Islet precursor cell (in vitro differentiated cells): ENCODE results near the gene ZNF280D.
"Not testable (repeated sequence)": the region's sequence is repeated elsewhere in the genome, so short reads cannot be mapped to it uniquely, and the experiment has no call there.

ENCODE experiments used
- DNase-seq: peaks from one replicate; pipeline ENCODE4 v3.0.0-alpha.2; 2018

ZNF280D gene, protein sequence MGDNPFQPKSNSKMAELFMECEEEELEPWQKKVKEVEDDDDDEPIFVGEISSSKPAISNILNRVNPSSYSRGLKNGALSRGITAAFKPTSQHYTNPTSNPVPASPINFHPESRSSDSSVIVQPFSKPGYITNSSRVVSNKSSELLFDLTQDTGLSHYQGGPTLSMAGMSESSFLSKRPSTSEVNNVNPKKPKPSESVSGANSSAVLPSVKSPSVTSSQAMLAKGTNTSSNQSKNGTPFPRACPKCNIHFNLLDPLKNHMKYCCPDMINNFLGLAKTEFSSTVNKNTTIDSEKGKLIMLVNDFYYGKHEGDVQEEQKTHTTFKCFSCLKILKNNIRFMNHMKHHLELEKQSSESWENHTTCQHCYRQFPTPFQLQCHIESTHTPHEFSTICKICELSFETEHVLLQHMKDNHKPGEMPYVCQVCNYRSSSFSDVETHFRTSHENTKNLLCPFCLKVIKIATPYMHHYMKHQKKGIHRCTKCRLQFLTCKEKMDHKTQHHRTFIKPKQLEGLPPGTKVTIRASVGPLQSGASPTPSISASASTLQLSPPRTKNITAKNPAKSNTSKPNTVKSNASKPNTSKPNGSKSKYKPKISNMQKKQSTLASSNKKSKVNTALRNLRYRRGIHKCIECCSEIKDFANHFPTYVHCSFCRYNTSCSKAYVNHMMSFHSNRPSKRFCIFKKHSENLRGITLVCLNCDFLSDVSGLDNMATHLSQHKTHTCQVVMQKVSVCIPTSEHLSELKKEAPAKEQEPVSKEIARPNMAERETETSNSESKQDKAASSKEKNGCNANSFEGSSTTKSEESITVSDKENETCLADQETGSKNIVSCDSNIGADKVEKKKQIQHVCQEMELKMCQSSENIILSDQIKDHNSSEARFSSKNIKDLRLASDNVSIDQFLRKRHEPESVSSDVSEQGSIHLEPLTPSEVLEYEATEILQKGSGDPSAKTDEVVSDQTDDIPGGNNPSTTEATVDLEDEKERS

DNA sequence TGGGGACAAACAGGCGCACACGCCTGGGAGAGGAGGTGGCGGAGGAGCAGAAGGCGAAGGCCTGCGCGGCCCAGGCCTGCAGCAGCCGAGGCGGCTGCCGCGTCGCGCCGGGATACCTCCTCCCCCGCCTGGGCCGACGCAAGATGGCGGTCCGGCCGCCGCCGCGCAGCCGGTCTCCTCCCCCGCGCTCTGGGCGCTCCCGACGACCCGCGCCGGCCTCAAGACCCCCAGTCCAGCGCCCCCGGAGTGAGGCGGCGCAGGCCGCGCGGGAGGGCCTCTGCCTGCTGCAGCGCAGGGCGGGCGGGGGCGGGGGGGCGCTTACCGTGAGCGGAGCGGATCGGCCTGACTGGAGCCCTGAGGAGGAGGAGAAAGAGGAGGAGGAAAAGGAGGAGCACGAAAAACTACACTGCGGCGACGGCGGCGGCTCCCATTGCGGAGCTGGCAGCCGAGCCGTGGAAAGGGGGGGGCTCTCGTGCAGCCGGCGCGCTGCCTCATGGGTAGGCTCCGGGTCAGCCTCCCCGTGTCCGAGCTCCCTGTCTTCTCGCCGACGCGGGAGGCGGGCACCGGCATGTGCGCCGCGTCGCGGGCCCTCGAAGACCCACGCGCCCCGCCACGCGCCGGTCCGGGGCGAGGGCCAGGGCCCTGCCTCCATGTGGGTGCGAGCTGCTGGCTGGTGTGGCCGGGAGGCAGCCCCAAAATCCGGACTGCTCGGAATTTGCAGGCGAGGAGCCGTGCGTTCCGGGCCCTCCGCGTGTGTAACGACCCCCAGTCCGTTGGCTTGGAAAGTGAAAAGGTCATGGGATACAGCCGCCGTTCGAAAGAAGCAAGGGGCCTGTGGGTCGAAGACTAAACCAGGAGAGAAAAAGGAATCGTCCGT is at the start of gene ZNF280D:
ZNF280D (minus strand) TSS at position 374 of the 877 bp plus-strand sequence. CDS start 26,400 bp downstream, outside the sequence.
- DNase-seq, result no peak

DNA sequence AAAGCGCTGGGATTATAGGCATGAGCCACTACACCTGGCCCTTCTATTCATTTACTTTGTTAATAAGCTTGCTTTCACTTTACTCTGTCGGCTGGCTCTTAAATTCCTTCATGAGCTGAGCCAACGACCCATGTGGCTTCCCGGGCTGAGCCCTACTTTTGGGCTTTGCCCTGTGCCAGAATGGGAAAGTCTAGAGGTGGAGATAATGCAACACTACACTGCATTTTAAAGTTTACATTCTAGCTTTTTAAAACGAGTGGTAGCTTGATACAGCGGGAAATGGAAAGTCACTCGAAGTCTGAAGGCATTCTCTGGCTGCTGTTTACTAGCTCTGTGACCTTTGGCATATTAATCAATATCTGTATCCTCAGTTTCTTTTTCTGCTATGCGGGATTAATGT is 49.0 kb upstream of the ZNF280D start:
- no peak for DNase-seq

- no peak for DNase-seq
Measured at GRCh38 chr15:56781666-56782065, 48.4 kb upstream of the ZNF280D start.

DNA sequence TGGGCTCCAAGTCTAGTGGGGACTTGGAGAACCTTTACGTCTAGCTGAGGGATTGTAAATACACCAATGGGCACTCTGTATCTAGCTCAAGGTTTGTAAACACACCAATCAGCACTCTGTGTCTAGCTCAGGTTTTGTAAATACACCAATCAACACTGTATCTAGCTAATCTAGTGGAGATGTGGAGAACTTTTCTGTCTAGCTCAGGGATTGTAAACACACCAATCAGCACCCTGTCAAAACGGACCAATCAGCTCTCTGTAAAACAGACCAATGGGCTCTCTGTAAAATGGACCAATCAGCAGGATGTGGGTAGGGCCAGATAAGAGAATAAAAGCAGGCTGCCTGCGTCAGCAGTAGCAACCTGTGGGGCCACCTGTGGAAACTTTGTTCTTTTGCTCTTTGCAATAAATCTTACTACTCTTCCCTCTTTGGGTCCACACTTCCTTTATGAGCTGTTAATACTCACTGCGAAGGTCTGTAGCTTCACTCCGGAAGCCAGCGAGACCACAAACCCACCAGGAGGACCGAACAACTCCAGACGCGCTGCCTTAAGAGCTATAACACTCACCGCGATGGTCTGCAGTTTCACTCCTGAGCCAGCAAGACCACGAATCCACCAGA is 46.9 kb upstream of the ZNF280D start:
- DNase-seq, result not testable (repeated sequence)

- not testable (repeated sequence) for DNase-seq
Measured at GRCh38 chr15:56779449-56779848, 46.1 kb upstream of the ZNF280D start.

DNA sequence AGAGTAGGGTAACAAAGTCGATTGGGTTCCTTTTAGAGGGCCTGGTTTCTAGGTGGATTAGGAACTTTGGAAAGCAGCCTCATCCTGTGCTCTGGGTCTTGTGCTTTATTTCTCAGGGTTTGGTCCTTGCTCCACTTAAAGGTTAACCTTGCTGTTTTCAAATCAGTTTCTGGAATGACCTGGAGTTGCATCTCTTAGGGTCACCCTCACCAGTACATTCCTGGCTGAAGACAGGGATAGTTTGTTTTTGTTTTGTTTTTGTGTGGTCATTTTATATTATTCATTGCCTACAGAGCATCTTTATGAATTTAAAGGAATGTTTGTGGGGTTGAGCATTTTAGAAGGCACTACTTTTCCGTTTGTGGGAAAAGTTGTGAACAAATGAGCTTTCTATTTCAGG is 45.5 kb upstream of the ZNF280D start:
- DNase-seq, result no peak

- DNase-seq, result no peak
Measured at GRCh38 chr15:56776839-56777238, 43.5 kb upstream of the ZNF280D start.

- no peak for DNase-seq
Measured at GRCh38 chr15:56775641-56776040, 42.3 kb upstream of the ZNF280D start.

GRCh38 chr15:56774356-56774755 is 41.0 kb upstream of the ZNF280D start:
- DNase-seq, result no peak

DNA sequence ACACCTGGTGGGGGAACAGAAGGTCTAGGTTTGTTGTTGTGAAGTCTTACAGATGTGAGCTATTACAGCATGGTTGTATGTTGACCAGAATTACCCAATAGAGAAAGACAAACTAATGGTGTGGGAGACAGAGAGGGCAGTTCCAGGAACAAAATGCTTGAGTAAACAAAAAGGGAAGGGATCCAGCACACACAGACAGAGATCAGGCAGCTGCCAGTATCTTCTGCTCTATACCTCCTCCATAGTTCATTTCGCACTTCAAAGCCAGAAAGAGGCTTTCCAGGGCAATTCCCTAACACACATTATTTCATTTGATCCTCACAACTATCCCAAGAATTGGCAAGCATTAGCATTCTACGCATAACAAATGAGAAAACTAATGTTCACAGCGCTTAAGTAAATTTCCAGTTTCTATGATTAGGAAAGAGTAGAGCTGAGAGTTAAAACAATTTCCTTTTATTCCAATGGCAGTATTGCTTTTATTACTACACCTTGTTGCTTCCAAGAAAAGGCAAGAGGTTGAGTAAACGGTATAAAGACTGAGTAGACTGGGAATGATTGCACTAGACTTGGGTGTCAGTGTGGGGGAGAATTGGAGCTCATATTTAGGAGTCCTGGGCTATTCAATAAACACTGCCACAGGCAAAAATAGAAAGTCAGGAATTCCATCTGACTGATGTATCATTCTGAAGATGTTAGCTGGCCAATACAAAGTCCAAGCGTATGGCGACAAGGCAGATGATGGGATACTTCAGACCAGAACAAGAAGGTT is 39.7 kb upstream of the ZNF280D start:
- no peak for DNase-seq

- DNase-seq, result no peak
Measured at GRCh38 chr15:56770173-56770572, 36.9 kb upstream of the ZNF280D start.

GRCh38 chr15:56767315-56767714 is 34.0 kb upstream of the ZNF280D start:
- DNase-seq, result no peak

DNA sequence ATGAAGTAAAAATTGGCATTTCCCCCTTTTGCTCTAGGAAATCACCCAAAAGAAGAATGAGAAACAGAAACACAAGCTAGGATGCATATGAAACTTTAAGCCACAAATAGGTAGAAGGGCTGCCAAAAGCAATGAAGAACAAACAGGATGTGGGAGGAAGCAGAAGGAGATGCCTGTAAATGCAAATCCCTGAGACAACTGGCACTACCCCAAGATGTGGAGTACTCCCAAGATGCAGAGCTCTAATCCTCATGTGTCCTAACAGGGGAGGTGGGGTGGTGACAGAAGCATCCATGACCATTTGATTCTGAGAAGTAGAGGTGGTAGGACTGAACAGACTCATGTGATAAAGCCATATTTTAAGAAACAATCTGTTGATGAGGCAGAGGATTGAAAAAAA is 31.9 kb upstream of the ZNF280D start:
- no peak for DNase-seq

DNA sequence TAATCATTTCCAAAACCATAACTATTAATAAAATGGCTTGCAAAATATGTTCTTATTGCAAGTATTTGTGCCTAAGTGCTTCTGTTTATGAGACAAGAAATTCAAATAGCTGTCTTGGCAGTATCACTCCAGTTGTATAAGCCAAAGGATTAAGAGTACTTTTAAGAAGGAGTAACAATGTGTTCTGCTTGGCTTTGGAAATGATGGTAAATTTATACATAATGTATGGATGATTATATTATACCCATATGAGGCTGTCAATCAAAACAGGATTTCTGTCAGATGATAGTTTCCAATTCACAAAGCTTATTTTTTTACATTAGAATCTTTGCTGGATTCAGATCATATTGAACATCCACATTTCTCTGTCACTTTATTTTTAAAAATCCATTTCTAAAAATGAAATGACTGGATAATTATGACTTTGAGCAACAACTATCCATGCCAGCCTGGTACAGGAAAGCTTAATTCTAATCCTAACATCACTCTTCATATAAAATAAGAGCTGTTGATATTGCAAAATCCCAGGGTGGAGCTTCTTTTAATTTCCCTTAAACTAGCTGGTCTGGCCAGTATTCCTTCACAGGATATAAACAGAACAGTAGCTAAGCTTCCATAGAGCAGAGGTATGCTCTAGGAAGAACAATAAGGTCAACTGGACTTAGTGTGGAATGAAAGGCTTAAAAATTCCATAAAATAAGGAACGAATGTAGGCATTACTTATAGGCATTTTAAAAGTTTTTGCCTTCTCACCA is 30.0 kb upstream of the ZNF280D start:
- DNase-seq, result no peak

- no peak for DNase-seq
Measured at GRCh38 chr15:56760186-56760585, 26.9 kb upstream of the ZNF280D start.

GRCh38 chr15:56759450-56759845 is 26.1 kb upstream of the ZNF280D start:
- DNase-seq, result no peak

DNA sequence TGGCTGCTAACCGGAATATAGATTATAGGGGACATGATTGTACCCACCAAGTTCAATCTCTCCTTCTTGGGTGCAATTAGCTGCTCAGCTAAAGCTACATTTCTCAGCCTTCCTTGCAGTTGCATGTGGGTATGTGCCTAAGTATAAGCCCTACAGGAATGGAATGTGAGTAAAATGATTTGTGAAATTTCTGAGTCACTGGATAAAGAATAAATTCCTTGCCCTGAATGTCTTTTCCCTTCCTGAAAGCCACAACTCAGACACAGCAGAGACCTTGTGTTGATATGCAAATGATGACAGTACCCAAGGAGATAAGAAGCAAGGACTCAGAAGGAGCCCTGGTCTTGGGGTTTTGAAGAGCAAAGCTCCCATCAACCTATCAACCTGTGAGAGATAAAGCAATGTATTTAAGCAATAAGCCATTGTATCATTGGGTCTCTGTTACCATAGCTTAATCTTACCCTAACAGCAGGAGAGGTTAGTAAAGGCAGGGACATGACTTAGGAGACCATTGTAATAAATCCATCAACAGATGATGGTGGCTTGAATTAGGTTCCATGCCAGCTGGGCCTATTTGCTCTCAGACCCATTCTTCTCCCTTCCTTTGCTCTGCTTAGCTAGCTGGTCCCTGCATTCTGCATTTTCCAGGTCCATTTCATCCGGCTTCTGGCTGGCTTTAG is 25.6 kb upstream of the ZNF280D start:
- DNase-seq, result no peak

DNA sequence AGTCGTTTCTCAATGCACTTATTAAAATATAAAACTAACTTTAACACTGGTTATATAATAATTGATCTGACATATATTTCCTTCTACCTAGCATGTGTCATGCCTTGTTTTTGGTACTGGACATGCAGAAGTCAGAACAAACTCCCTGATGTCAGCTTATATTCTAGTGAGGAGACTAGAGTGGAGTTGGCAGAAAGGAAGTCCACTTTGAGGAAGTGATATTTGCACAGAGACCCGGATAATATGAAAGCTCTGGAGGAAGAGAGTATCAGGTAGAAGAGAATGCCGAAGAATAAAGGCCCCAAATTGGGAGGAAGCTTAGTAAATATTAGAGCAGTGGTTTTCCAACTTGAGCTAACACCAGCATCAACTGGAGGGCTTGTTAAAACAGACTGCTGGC is 24.6 kb upstream of the ZNF280D start:
- DNase-seq, result no peak

- DNase-seq, result no peak
Measured at GRCh38 chr15:56754772-56755370, 21.6 kb upstream of the ZNF280D start.

- no peak for DNase-seq
Measured at GRCh38 chr15:56752986-56753385, 19.7 kb upstream of the ZNF280D start.
